ENCODE measurements around the gene SMPD3.

Gene SMPD3

GRCh38 chr16:68478526-68479250 is 30.4 kb upstream of the SMPD3 start:
- H3K36me3 ChIP-seq (ENCODE audit: insufficient read depth, low read length), result no peaks in the 10 kb centered on the region
- H3K4me2 ChIP-seq (ENCODE audit: low read depth, low read length, poor library complexity, severe bottlenecking), result no peak overlapping the region
- H4K20me1 ChIP-seq (ENCODE audit: insufficient read depth, low read length, poor library complexity, severe bottlenecking), result no peaks in the 10 kb centered on the region
- H3K9ac ChIP-seq (ENCODE audit: low read depth, low read length, poor library complexity, severe bottlenecking), result no peak overlapping the region
- H3K9me3 ChIP-seq (ENCODE audit: insufficient read depth, low read depth, low read length), result 0 out of 2 replicates have a peak, but pooled peaks cover 3% of the 10 kb centered on the region
- no peak overlapping the region for H2AFZ ChIP-seq (ENCODE audit: low read length)
- no peaks in the 10 kb centered on the region for H3K79me2 ChIP-seq (ENCODE audit: insufficient read depth, low read length)
- H3K4me1 ChIP-seq (ENCODE audit: insufficient read depth, low read length, poor library complexity, severe bottlenecking), result no peaks in the 10 kb centered on the region
- no peaks in the 10 kb centered on the region for H3F3A ChIP-seq (ENCODE audit: low read depth)
- TF ChIP-seq CTCF (conservative IDR thresholded peaks at IDR 0.05; ENCODE audit: low read length) (no peak), EZH2phosphoT487 (IDR thresholded peaks at IDR 0.05; ENCODE audit: borderline replicate concordance) (no peak)
- H3K4me3 ChIP-seq (ENCODE audit: low read length, poor library complexity, severe bottlenecking), result no peak overlapping the region
- H3K27me3 ChIP-seq (ENCODE audit: insufficient read depth, low read length, poor library complexity, severe bottlenecking), result no peaks in the 10 kb centered on the region
- H3K9me2 ChIP-seq (replicated peaks; ENCODE audit: low read depth, low read length), result no peaks in the 10 kb centered on the region

DNA sequence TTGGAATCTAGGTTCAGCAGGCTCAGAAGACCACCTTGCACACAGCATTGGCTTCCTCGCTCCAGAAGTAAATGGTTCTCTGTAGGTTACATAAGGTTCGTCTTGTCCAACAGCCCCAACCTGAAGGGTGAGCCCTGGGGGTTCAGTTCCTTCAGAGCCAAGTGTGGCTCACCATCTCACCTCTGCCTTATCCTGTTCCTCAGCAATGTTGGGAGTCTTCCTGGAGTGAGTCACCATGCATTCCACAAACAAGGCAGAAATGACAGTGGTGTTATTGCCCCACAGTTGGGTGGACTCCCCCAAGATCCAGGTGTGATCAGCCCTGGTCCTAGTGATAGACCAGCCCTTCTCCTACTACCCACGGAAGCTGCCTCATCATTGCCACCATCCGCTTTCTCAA is 26.8 kb upstream of the SMPD3 start:
- TF ChIP-seq EZH2phosphoT487 (IDR thresholded peaks at IDR 0.05; ENCODE audit: borderline replicate concordance), result no peak
- Histone ChIP-seq H3K27me3 (ENCODE audit: insufficient read depth, low read length, poor library complexity, severe bottlenecking) (no peaks in the 10 kb centered on the region), H3K79me2 (ENCODE audit: insufficient read depth, low read length) (no peaks in the 10 kb centered on the region), H3K9me2 (replicated peaks; ENCODE audit: low read depth, low read length) (no peaks in the 10 kb centered on the region), H3K9me3 (ENCODE audit: insufficient read depth, low read depth, low read length) (0 out of 2 replicates have a peak, but pooled peaks cover 3% of the 10 kb centered on the region), H2AFZ (ENCODE audit: low read length) (no peak overlapping the region), H4K20me1 (ENCODE audit: insufficient read depth, low read length, poor library complexity, severe bottlenecking) (no peaks in the 10 kb centered on the region), H3K4me3 (ENCODE audit: low read length, poor library complexity, severe bottlenecking) (no peak overlapping the region), H3K4me1 (ENCODE audit: insufficient read depth, low read length, poor library complexity, severe bottlenecking) (no peaks in the 10 kb centered on the region), H3K36me3 (ENCODE audit: insufficient read depth, low read length) (no peaks in the 10 kb centered on the region), H3F3A (ENCODE audit: low read depth) (no peaks in the 10 kb centered on the region), H3K4me2 (ENCODE audit: low read depth, low read length, poor library complexity, severe bottlenecking) (no peak overlapping the region), H3K9ac (ENCODE audit: low read depth, low read length, poor library complexity, severe bottlenecking) (no peak overlapping the region)

GRCh38 chr16:68473358-68474070 is 25.2 kb upstream of the SMPD3 start:
- H3K9me3 ChIP-seq (ENCODE audit: insufficient read depth, low read depth, low read length), result 0 out of 2 replicates have a peak, but pooled peaks cover 3% of the 10 kb centered on the region
- TF ChIP-seq EZH2phosphoT487 (IDR thresholded peaks at IDR 0.05; ENCODE audit: borderline replicate concordance) (no peak), CTCF (conservative IDR thresholded peaks at IDR 0.05; ENCODE audit: low read length) (no peak)
- no peaks in the 10 kb centered on the region for H3K4me1 ChIP-seq (ENCODE audit: insufficient read depth, low read length, poor library complexity, severe bottlenecking)
- no peak overlapping the region for H3K4me3 ChIP-seq (ENCODE audit: low read length, poor library complexity, severe bottlenecking)
- H3K79me2 ChIP-seq (ENCODE audit: insufficient read depth, low read length), result no peaks in the 10 kb centered on the region
- no peaks in the 10 kb centered on the region for H3K27me3 ChIP-seq (ENCODE audit: insufficient read depth, low read length, poor library complexity, severe bottlenecking)
- H3F3A ChIP-seq (ENCODE audit: low read depth), result no peaks in the 10 kb centered on the region
- no peak overlapping the region for H3K9ac ChIP-seq (ENCODE audit: low read depth, low read length, poor library complexity, severe bottlenecking)
- no peaks in the 10 kb centered on the region for H3K36me3 ChIP-seq (ENCODE audit: insufficient read depth, low read length)
- no peak overlapping the region for H2AFZ ChIP-seq (ENCODE audit: low read length)
- no peaks in the 10 kb centered on the region for H4K20me1 ChIP-seq (ENCODE audit: insufficient read depth, low read length, poor library complexity, severe bottlenecking)
- H3K4me2 ChIP-seq (ENCODE audit: low read depth, low read length, poor library complexity, severe bottlenecking), result no peak overlapping the region
- H3K9me2 ChIP-seq (replicated peaks; ENCODE audit: low read depth, low read length), result no peaks in the 10 kb centered on the region

All from Loucy (cell line).